Mucosa of stomach (tissue), 1 donor: ENCODE measurements around the gene SLC7A6.

Experiments used
- H3K27me3 ChIP-seq: one replicate; pipeline ENCODE4 v1.7.0; 2013; ENCODE audit warnings: mild to moderate bottlenecking, low read length; ENCODE audit not compliant: control insufficient read depth, insufficient read depth
- H3K36me3 ChIP-seq: one replicate; pipeline ENCODE4 v1.7.0; 2013; ENCODE audit warnings: low read length; ENCODE audit not compliant: control insufficient read depth, insufficient read depth
- H3K4me1 ChIP-seq: one replicate; pipeline ENCODE4 v1.7.0; 2013; ENCODE audit warnings: mild to moderate bottlenecking, low read length; ENCODE audit not compliant: control insufficient read depth, insufficient read depth
- H3K4me3 ChIP-seq: one replicate; pipeline ENCODE4 v1.7.0; 2013; ENCODE audit warnings: low read length
- H3K9ac ChIP-seq: one replicate; pipeline ENCODE4 v1.7.0; 2013; ENCODE audit warnings: mild to moderate bottlenecking, low read length, moderate library complexity
- H3K9me3 ChIP-seq: one replicate; pipeline ENCODE4 v1.7.0; 2013; ENCODE audit warnings: mild to moderate bottlenecking, low read length, moderate library complexity; ENCODE audit not compliant: control insufficient read depth
- donor health status: Pancreatic carcinoma.

SLC7A6 gene

GRCh38 chr16:68332411-68333121 lies 68.2 kb downstream of the SLC7A6 start:
- H3K27me3 ChIP-seq, result no peaks in the 10 kb centered on the region
- no peak overlapping the region for H3K4me3 ChIP-seq
- no peak overlapping the region for H3K9ac ChIP-seq
- H3K36me3 ChIP-seq, result peaks cover 3% of the 10 kb centered on the region
- H3K9me3 ChIP-seq, result no peaks in the 10 kb centered on the region
- peaks cover 7% of the 10 kb centered on the region for H3K4me1 ChIP-seq

- Histone ChIP-seq H3K9me3 (no peaks in the 10 kb centered on the region), H3K4me3 (no peak overlapping the region), H3K9ac (no peak overlapping the region), H3K36me3 (peaks cover 10% of the 10 kb centered on the region), H3K27me3 (no peaks in the 10 kb centered on the region), H3K4me1 (no peaks in the 10 kb centered on the region)
Observed at GRCh38 chr16:68335175-68335574, 70.8 kb downstream of the SLC7A6 start.

- H3K4me1 ChIP-seq, result no peaks in the 10 kb centered on the region
- H3K4me3 ChIP-seq, result no peak overlapping the region
- peaks cover 10% of the 10 kb centered on the region for H3K36me3 ChIP-seq
- H3K9ac ChIP-seq, result no peak overlapping the region
- H3K27me3 ChIP-seq, result no peaks in the 10 kb centered on the region
- no peaks in the 10 kb centered on the region for H3K9me3 ChIP-seq
Observed at GRCh38 chr16:68338326-68339119, 74.2 kb downstream of the SLC7A6 start.

- H3K9ac ChIP-seq, result no peak overlapping the region
- no peak overlapping the region for H3K4me3 ChIP-seq
- H3K27me3 ChIP-seq, result no peaks in the 10 kb centered on the region
- no peaks in the 10 kb centered on the region for H3K4me1 ChIP-seq
- H3K9me3 ChIP-seq, result no peaks in the 10 kb centered on the region
- H3K36me3 ChIP-seq, result peaks cover 10% of the 10 kb centered on the region
Observed at GRCh38 chr16:68339214-68339613, 74.9 kb downstream of the SLC7A6 start.

- H3K4me3 ChIP-seq, result no peak overlapping the region
- no peaks in the 10 kb centered on the region for H3K9me3 ChIP-seq
- no peaks in the 10 kb centered on the region for H3K4me1 ChIP-seq
- peaks cover 6% of the 10 kb centered on the region for H3K36me3 ChIP-seq
- H3K9ac ChIP-seq, result no peak overlapping the region
- no peaks in the 10 kb centered on the region for H3K27me3 ChIP-seq
Observed at GRCh38 chr16:68342620-68343019, 78.3 kb downstream of the SLC7A6 start.

GRCh38 chr16:68343137-68343536 lies 78.8 kb downstream of the SLC7A6 start:
- H3K4me3 ChIP-seq, result no peak overlapping the region
- no peak overlapping the region for H3K9ac ChIP-seq
- H3K36me3 ChIP-seq, result peaks cover under 1% of the 10 kb centered on the region
- no peaks in the 10 kb centered on the region for H3K9me3 ChIP-seq
- H3K27me3 ChIP-seq, result no peaks in the 10 kb centered on the region
- no peaks in the 10 kb centered on the region for H3K4me1 ChIP-seq

GRCh38 chr16:68344252-68344651 lies 79.9 kb downstream of the SLC7A6 start:
- Histone ChIP-seq H3K36me3 (no peaks in the 10 kb centered on the region), H3K9me3 (no peaks in the 10 kb centered on the region), H3K4me3 (no peak overlapping the region), H3K27me3 (no peaks in the 10 kb centered on the region), H3K4me1 (no peaks in the 10 kb centered on the region), H3K9ac (no peak overlapping the region)

- Histone ChIP-seq H3K9ac (no peak overlapping the region), H3K9me3 (no peaks in the 10 kb centered on the region), H3K27me3 (no peaks in the 10 kb centered on the region), H3K4me1 (no peaks in the 10 kb centered on the region), H3K36me3 (no peaks in the 10 kb centered on the region), H3K4me3 (no peak overlapping the region)
Observed at GRCh38 chr16:68345351-68345810, 81.1 kb downstream of the SLC7A6 start.

- Histone ChIP-seq H3K9ac (no peak overlapping the region), H3K4me3 (no peak overlapping the region), H3K36me3 (no peaks in the 10 kb centered on the region)
Observed at GRCh38 chr16:68345958-68346635, 81.8 kb downstream of the SLC7A6 start.

GRCh38 chr16:68346892-68347480 lies 82.7 kb downstream of the SLC7A6 start:
- Histone ChIP-seq H3K4me1 (peaks cover 6% of the 10 kb centered on the region), H3K9me3 (no peaks in the 10 kb centered on the region), H3K27me3 (no peaks in the 10 kb centered on the region), H3K4me3 (no peak overlapping the region), H3K9ac (no peak overlapping the region), H3K36me3 (no peaks in the 10 kb centered on the region)

More at GRCh38 chr16:68345958-68346635, 81.8 kb downstream of the SLC7A6 start:
- no peaks in the 10 kb centered on the region for H3K4me1 ChIP-seq
- H3K27me3 ChIP-seq, result no peaks in the 10 kb centered on the region
- H3K9me3 ChIP-seq, result no peaks in the 10 kb centered on the region

- Histone ChIP-seq H3K9ac (no peak overlapping the region), H3K4me3 (no peak overlapping the region), H3K4me1 (peaks cover 10% of the 10 kb centered on the region), H3K36me3 (no peaks in the 10 kb centered on the region), H3K27me3 (no peaks in the 10 kb centered on the region), H3K9me3 (no peaks in the 10 kb centered on the region)
Observed at GRCh38 chr16:68347605-68348004, 83.3 kb downstream of the SLC7A6 start.
